H1 (cell line): Measurements from ENCODE around the gene GSDME. TPM values are rescaled to one million over a fixed set of nuclear protein-coding genes. Genes with fewer than 3 reads are reported as not detected.

Source experiments
- CTCF ChIA-PET: fragments of 300-600 bp; sonication (Branson Sonifier 250); formaldehyde crosslinking; loops from one replicate; lab custom pipeline; 2021; ENCODE audit not compliant: partially characterized antibody; lab: Charles Lee
- POLR2A ChIA-PET: fragments of 300-600 bp; sonication (Branson Sonifier 250); formaldehyde crosslinking; loops from one replicate; lab custom pipeline; 2021; ENCODE audit warnings: inconsistent platforms; ENCODE audit not compliant: partially characterized antibody; lab: Charles Lee
- DNase-seq, 2 experiments: peaks; one replicate each; pipeline versions ENCODE4 v3.0.0 to v3.0.0-alpha.2; 2010 to 2022; ENCODE audit warnings: low spot score in 2 of 2, low read depth in 1 of 2, mixed read lengths in 1 of 2
- FAIRE-seq: peaks from 2 replicates; lab custom pipeline; 2011; peaks lifted over from hg19 to GRCh38; lab: Jason Lieb, UNC
- H2AFZ ChIP-seq: 2 replicates; pipeline ENCODE4 v1.8.1; 2012; ENCODE audit warnings: low read length, inconsistent platforms
- H2AK5ac ChIP-seq: 2 replicates; pipeline ENCODE4 v1.6.1; 2013; ENCODE audit warnings: low read depth, low read length
- H2BK120ac ChIP-seq: replicated peaks from 2 replicates; pipeline ENCODE3; 2013; ENCODE audit warnings: low read depth, low read length, inconsistent platforms
- H2BK12ac ChIP-seq: 2 replicates; pipeline ENCODE4 v1.6.1; 2013; ENCODE audit warnings: low read depth, low read length
- H2BK15ac ChIP-seq: 2 replicates; pipeline ENCODE4 v1.6.1; 2013; ENCODE audit warnings: low read length
- H2BK20ac ChIP-seq: 2 replicates; pipeline ENCODE4 v1.6.1; 2013; ENCODE audit warnings: low read length
- H2BK5ac ChIP-seq: 2 replicates; pipeline ENCODE4 v1.6.1; 2013; ENCODE audit warnings: low read depth, low read length
- H3K14ac ChIP-seq: 2 replicates; pipeline ENCODE4 v1.6.1; 2013; ENCODE audit warnings: inconsistent platforms; ENCODE audit not compliant: insufficient read length
- H3K18ac ChIP-seq: 2 replicates; pipeline ENCODE4 v1.6.1; 2013; ENCODE audit warnings: low read length; ENCODE audit errors: extremely low read depth
- H3K23ac ChIP-seq: 2 replicates; pipeline ENCODE4 v1.6.1; 2013; ENCODE audit warnings: inconsistent platforms; ENCODE audit not compliant: insufficient read length
- H3K23me2 ChIP-seq: 2 replicates; pipeline ENCODE4 v1.6.1; 2013; ENCODE audit warnings: low read depth, low read length
- H3K27ac ChIP-seq: 2 replicates; pipeline ENCODE4 v1.6.1; 2011; ENCODE audit warnings: low read depth, low read length, inconsistent platforms
- H3K27me3 ChIP-seq, 4 experiments: replicated peaks in 1 of 4; 1 replicate in 1 of 4; 2 replicates in 3 of 4; pipeline versions ENCODE4 v1.6.1 to v1.8.1; 2011 to 2013; ENCODE audit warnings: low read length in 3 of 4, mild to moderate bottlenecking in 3 of 4, inconsistent platforms in 2 of 4, mixed read lengths in 2 of 4, moderate library complexity in 1 of 4; ENCODE audit not compliant: control insufficient read depth in 3 of 4, insufficient read depth in 3 of 4; ENCODE audit errors: extremely low read depth in 1 of 4
- H3K36me3 ChIP-seq, 4 experiments: 2 replicates each; pipeline versions ENCODE4 v1.6.1 to v1.8.1; 2011 to 2013; ENCODE audit warnings: mild to moderate bottlenecking in 4 of 4, low read length in 3 of 4, moderate library complexity in 2 of 4, control low read depth in 1 of 4, inconsistent platforms in 1 of 4; ENCODE audit not compliant: insufficient read depth in 4 of 4, control insufficient read depth in 2 of 4
- H3K4ac ChIP-seq: replicated peaks from 2 replicates; pipeline ENCODE3; 2013; ENCODE audit warnings: low read length, low read depth, mixed read lengths, inconsistent platforms; ENCODE audit not compliant: insufficient read length
- H3K4me1 ChIP-seq, 4 experiments: replicated peaks in 1 of 4; 1 replicate in 1 of 4; 2 replicates in 3 of 4; pipeline versions ENCODE4 v1.6.1 to v1.8.1; 2011 to 2013; ENCODE audit warnings: low read length in 3 of 4, inconsistent platforms in 2 of 4, mixed read lengths in 1 of 4; ENCODE audit not compliant: insufficient read depth in 4 of 4, control insufficient read depth in 3 of 4
- H3K4me2 ChIP-seq, 2 experiments: 2 replicates each; pipeline versions ENCODE4 v1.6.1 to v1.8.1; 2011 to 2013; ENCODE audit warnings: low read depth in 2 of 2, low read length in 2 of 2, control low read depth in 1 of 2, inconsistent platforms in 1 of 2, mild to moderate bottlenecking in 1 of 2; ENCODE audit not compliant: insufficient read depth in 1 of 2
- H3K4me3 ChIP-seq, 4 experiments: fragments of 200-600, 300-600 bp in 1 of 4; sonication (generic), shearing (Covaris generic), sonication (Bioruptor Twin) in 1 of 4; 2 replicates each; pipeline versions ENCODE4 v1.5.1 to v1.8.1; 2011 to 2016; ENCODE audit warnings: low read length in 4 of 4, low read depth in 3 of 4, control low read depth in 2 of 4, inconsistent platforms in 2 of 4, mild to moderate bottlenecking in 2 of 4, mixed read lengths in 1 of 4, moderate library complexity in 1 of 4; ENCODE audit not compliant: insufficient read depth in 2 of 4; ENCODE audit errors: extremely low read depth in 1 of 4
- H3K56ac ChIP-seq: replicated peaks from 2 replicates; pipeline ENCODE3; 2013; ENCODE audit warnings: low read depth, mild to moderate bottlenecking, mixed read lengths, low read length, inconsistent platforms; ENCODE audit not compliant: insufficient read length
- H3K79me1 ChIP-seq: 2 replicates; pipeline ENCODE4 v1.6.1; 2013; ENCODE audit warnings: low read depth, low read length, control low read depth
- H3K79me2 ChIP-seq, 2 experiments: 2 replicates each; pipeline versions ENCODE4 v1.6.1 to v1.8.1; 2012 to 2013; ENCODE audit warnings: low read length in 2 of 2, mild to moderate bottlenecking in 2 of 2, inconsistent platforms in 1 of 2; ENCODE audit not compliant: insufficient read depth in 2 of 2, control insufficient read depth in 1 of 2
- H3K9ac ChIP-seq, 4 experiments: replicated peaks in 1 of 4; 1 replicate in 1 of 4; 2 replicates in 3 of 4; pipeline versions ENCODE4 v1.6.1 to v1.8.1; 2011 to 2013; ENCODE audit warnings: low read depth in 3 of 4, low read length in 3 of 4, control low read depth in 2 of 4, mild to moderate bottlenecking in 2 of 4, moderate library complexity in 2 of 4, inconsistent platforms in 1 of 4; ENCODE audit errors: extremely low read depth in 1 of 4
- H3K9me3 ChIP-seq, 2 experiments: 2 replicates each; pipeline versions ENCODE4 v1.6.1 to v1.8.1; 2012 to 2013; ENCODE audit warnings: mild to moderate bottlenecking in 2 of 2, moderate library complexity in 2 of 2, control low read depth in 1 of 2, inconsistent platforms in 1 of 2, low read depth in 1 of 2, low read length in 1 of 2, mixed read lengths in 1 of 2; ENCODE audit not compliant: insufficient read depth in 2 of 2
- H4K20me1 ChIP-seq, 2 experiments: replicated peaks in 1 of 2; 2 replicates each; pipeline versions ENCODE3 to v1.8.1; 2011 to 2013; ENCODE audit warnings: inconsistent platforms in 2 of 2, low read length in 2 of 2, mild to moderate bottlenecking in 1 of 2; ENCODE audit not compliant: insufficient read depth in 2 of 2, control insufficient read depth in 1 of 2
- H4K5ac ChIP-seq: 2 replicates; pipeline ENCODE4 v1.6.1; 2013; ENCODE audit warnings: low read length, low read depth, mixed read lengths, inconsistent platforms; ENCODE audit not compliant: insufficient read length
- H4K8ac ChIP-seq: 2 replicates; pipeline ENCODE4 v1.8.0; 2013; ENCODE audit warnings: mild to moderate bottlenecking, moderate library complexity, low read length, inconsistent platforms; ENCODE audit not compliant: insufficient read depth; ENCODE audit errors: extremely low read depth
- H4K91ac ChIP-seq: replicated peaks from 2 replicates; pipeline ENCODE3; 2013; ENCODE audit warnings: low read length, mixed read lengths, inconsistent platforms; ENCODE audit not compliant: insufficient read length
- CTBP2 ChIP-seq: IDR thresholded peaks from 2 replicates; pipeline ENCODE4 v1.7.0; 2011; ENCODE audit warnings: borderline replicate concordance, mild to moderate bottlenecking, moderate library complexity, mixed read lengths, low read length; ENCODE audit not compliant: insufficient read depth, insufficient read length
- GTF2F1 ChIP-seq: IDR thresholded peaks from 2 replicates; pipeline ENCODE4 v1.6.1; 2012; ENCODE audit warnings: low read depth, low read length, improper control_type of control experiment, borderline replicate concordance
- POLR2A ChIP-seq, 2 experiments: IDR thresholded peaks; 1 replicate in 1 of 2; 2 replicates in 1 of 2; pipeline ENCODE4 v1.6.1; 2011; ENCODE audit warnings: low read depth in 2 of 2, low read length in 2 of 2, mild to moderate bottlenecking in 2 of 2; ENCODE audit errors: control extremely low read depth in 1 of 2
- RNF2 ChIP-seq: fragments of 200-900, 300-1000 bp; sonication (generic); IDR thresholded peaks from 2 replicates; pipeline ENCODE4 v1.7.1; 2016; ENCODE audit warnings: borderline replicate concordance, low read depth, mild to moderate bottlenecking, antibody characterized with exemption, low read length; ENCODE audit not compliant: poor library complexity, severe bottlenecking; ENCODE audit errors: missing control alignments
- SP1 ChIP-seq: IDR thresholded peaks from 2 replicates; pipeline ENCODE4 v1.6.1; 2011; ENCODE audit warnings: low read depth, low read length
- TAF1 ChIP-seq: IDR thresholded peaks from 2 replicates; pipeline ENCODE4 v1.6.1; 2011; ENCODE audit warnings: mild to moderate bottlenecking, low read depth, low read length
- TCF12 ChIP-seq: IDR thresholded peaks from 2 replicates; pipeline ENCODE4 v1.6.1; 2011; ENCODE audit warnings: low read depth, mild to moderate bottlenecking, low read length
- WGBS, 2 experiments: shearing (Covaris generic) in 1 of 2; methylation state at CpG; one replicate each; pipeline versions ENCODE4 v1.1.6 to v1.1.7; 2013 to 2015; ENCODE audit warnings: low lambda C conversion rate in 2 of 2, mixed read lengths in 2 of 2, inconsistent platforms in 1 of 2, low coverage in 1 of 2, missing lambda C conversion rate in 1 of 2; ENCODE audit not compliant: insufficient replicate concordance in 2 of 2, insufficient coverage in 1 of 2, insufficient read length in 1 of 2; ENCODE audit errors: extremely low coverage in 1 of 2, missing lambda C conversion rate in 1 of 2; 5-methylcytosine and 5-hydroxymethylcytosine counted together
- polyA plus RNA-seq, 7 experiments: library from polyadenylated mRNA; depleted of rRNA in 3 of 7; stranded (reverse) in 5 of 7; unstranded in 2 of 7; fragments of >200 nt in 5 of 7; fragments of 200-250 nt in 2 of 7; gene quantifications; 1 replicate in 5 of 7; 2 replicates in 1 of 7; 4 replicates in 1 of 7; pipeline versions ENCODE4 v1.2.1 to v1.2.3, GENCODE V29; 2011 to 2013; ENCODE audit warnings: missing spikeins in 2 of 7, mixed read lengths in 2 of 7
- total RNA-seq: library from RNA; stranded (reverse); fragmentation: NEBNext Ultra II Directional; extraction: Animal tissue kit (Norgen Biotek cat#: 25700); gene quantifications from 2 replicates; pipeline ENCODE4 v1.2.1, GENCODE V29; 2021

GSDME gene
- total and polyA plus RNA-seq, 2 of the 8 experiments (the other 6 are each of a cell fraction or from before 2014, with no cell fraction given): 5.4 to 7.6 TPM

GRCh38 chr7:24698531-24699266 is 58.6 kb downstream of the GSDME start:
- ChIA-PET POLR2A (interaction anchor here (0.7 kb wide), 1 partner anchor 10 kb away, joined by 3 read pairs; no protein-coding TSS in a partner anchor), CTCF (interaction anchor here (1.4 to 9.2 kb wide), 2 partner anchors 17 to 24 kb away, joined by 3 to 69 read pairs; no protein-coding TSS in a partner anchor)
- Histone ChIP-seq H2BK120ac (no peak overlapping the region), H2BK5ac (no peak overlapping the region), H3K56ac (no peak overlapping the region), H3K9me3 (no peaks in the 10 kb centered on the region), H2AFZ (no peak overlapping the region), H4K5ac (no peak overlapping the region), H2BK15ac (no peak overlapping the region), H3K27ac (no peak overlapping the region), H3K23ac (no peak overlapping the region), H3K4me3 (no peak overlapping the region), H3K9ac (no peak overlapping the region), H3K79me1 (no peaks in the 10 kb centered on the region), H3K36me3 (peaks cover 0 to 3% (median 0%) of the 10 kb centered on the region in 4 experiments; a peak in 2 of 8 replicates), H3K4ac (no peak overlapping the region), H2AK5ac (no peak overlapping the region), H4K8ac (no peak overlapping the region), H2BK12ac (no peak overlapping the region), H4K91ac (no peak overlapping the region), H3K79me2 (no peaks in the 10 kb centered on the region), H3K18ac (no peak overlapping the region), H3K23me2 (no peaks in the 10 kb centered on the region), H3K14ac (no peak overlapping the region), H2BK20ac (no peak overlapping the region), H3K27me3 (no peaks in the 10 kb centered on the region), H3K4me2 (no peak overlapping the region), H4K20me1 (peaks cover 0 to 2% of the 10 kb centered on the region in 2 experiments), H3K4me1 (peaks cover 0 to 8% (median 3%) of the 10 kb centered on the region in 4 experiments; a peak in 3 of 7 replicates)
- FAIRE-seq: no peak
- 86% methylated on average over 7 of the region's 7 CpGs; no CpG with 5 or more reads in 1 of the 2 experiments for WGBS, 2 experiments
- DNase-seq: no peak
- TF ChIP-seq GTF2F1: no peak
- TF ChIP-seq RNF2: no peak
- TF ChIP-seq TCF12: no peak
- TF ChIP-seq POLR2A (IDR thresholded peaks at IDR 0.05; ENCODE audit: control extremely low read depth in 1 of 2, low read depth in 2 of 2, low read length in 2 of 2): no peak; a peak in 1 of 3 replicates
- TF ChIP-seq CTBP2: no peak
- no peak for TF ChIP-seq TAF1
- no peak for TF ChIP-seq SP1
